Subcutaneous adipose tissue (tissue), 4 donors: Measurements from ENCODE around the gene SMG5. TPM values are rescaled to one million over a fixed set of nuclear protein-coding genes. Genes with fewer than 3 reads are reported as not detected.

ENCODE experiments used
- total RNA-seq, 4 donors: library from RNA; depleted of rRNA; stranded (reverse); fragments of >200 nt; gene quantifications; one replicate each; pipeline ENCODE4 v1.1.0, GENCODE V29; 2016
- TF ChIP-seq, protein P1 (sequence below): fragments of 450-650 bp; IDR thresholded peaks from one replicate; pipeline ENCODE4 v1.5.1; 2016; ENCODE audit warnings: low read depth, mild to moderate bottlenecking, control low read depth, antibody characterized with exemption, moderate library complexity

Gene SMG5
- total RNA-seq, 4 donors from 2014 or later = 26.6 to 48.6 (median 37.3) TPM

DNA sequence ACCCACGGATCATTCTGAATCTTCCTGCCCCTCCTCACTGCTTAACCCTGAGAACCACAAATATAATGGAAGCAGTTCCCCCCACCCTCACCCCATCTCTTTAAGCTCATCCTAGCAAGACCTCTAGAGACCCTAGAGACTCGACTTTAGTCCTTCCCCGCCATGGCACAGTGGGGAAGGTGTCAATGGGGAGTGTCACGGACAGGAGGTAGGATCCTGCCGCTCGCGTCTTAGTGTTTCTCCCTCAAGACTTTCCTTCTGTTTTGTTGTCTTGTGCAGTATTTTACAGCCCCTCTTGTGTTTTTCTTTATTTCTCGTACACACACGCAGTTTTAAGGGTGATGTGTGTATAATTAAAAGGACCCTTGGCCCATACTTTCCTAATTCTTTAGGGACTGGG is 70.5 kb downstream of the SMG5 start:
- TF ChIP-seq, protein P1, sequence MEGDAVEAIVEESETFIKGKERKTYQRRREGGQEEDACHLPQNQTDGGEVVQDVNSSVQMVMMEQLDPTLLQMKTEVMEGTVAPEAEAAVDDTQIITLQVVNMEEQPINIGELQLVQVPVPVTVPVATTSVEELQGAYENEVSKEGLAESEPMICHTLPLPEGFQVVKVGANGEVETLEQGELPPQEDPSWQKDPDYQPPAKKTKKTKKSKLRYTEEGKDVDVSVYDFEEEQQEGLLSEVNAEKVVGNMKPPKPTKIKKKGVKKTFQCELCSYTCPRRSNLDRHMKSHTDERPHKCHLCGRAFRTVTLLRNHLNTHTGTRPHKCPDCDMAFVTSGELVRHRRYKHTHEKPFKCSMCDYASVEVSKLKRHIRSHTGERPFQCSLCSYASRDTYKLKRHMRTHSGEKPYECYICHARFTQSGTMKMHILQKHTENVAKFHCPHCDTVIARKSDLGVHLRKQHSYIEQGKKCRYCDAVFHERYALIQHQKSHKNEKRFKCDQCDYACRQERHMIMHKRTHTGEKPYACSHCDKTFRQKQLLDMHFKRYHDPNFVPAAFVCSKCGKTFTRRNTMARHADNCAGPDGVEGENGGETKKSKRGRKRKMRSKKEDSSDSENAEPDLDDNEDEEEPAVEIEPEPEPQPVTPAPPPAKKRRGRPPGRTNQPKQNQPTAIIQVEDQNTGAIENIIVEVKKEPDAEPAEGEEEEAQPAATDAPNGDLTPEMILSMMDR = no peak

DNA sequence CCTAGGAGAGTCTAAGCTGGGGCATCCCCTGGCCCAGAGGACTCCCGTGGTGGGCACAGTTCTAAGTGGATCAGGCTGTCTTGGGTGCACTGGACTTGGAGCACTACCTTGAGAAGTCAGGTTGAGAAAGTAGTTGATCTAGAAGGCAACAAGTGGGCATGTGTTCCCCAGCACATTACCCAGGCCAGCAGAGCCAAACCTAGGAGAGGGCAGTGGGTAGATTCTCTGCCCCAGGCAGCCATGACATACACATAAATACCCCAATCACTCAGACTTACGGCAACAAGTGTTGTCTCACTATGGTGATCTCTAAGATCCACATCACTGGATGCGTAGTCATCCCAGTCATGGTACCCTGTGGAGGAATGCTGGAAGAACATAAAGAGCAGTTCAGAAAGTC is 71.4 kb downstream of the SMG5 start:
- TF ChIP-seq, protein P1 = no peak

DNA sequence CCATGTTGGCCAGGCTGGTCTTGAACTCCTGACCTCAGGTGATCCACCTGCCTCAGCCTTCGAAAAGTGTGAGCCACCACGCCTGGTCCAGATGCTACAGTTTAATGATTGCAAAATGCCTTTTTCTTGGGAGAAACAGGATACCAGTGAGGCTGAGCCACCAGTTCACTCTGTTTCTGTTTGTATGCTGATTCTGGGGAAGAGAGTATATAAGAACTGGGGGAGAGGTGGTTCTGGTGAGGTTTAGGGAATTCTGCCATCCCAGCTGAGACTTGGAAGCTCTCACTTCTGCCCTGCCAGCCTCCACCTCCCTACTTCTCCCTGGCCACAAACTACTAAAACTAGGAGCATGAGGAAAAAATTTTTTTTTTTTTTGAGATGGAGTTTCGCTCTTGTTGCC is 77.9 kb downstream of the SMG5 start:
- TF ChIP-seq, protein P1 = no peak

DNA sequence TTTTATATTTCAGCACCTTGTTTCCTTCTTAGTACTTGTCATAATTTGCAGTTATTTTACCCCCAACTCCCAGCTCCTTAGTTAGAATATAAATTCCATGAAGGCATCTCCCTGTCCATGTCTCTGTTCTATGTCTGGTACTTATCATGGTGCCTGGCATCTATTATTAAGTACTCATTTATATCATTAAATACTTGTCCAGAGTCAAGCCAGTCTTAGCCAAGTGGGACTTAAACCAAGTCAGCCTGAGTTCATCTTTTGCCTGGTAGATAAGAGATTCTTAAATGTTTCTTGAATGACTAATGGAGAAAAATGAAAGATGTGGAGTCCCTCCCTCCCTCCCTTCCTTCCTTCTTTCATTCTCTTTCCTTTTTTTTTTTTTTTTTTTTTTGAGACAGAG is 79.3 kb downstream of the SMG5 start:
- TF ChIP-seq, protein P1 = no peak

DNA sequence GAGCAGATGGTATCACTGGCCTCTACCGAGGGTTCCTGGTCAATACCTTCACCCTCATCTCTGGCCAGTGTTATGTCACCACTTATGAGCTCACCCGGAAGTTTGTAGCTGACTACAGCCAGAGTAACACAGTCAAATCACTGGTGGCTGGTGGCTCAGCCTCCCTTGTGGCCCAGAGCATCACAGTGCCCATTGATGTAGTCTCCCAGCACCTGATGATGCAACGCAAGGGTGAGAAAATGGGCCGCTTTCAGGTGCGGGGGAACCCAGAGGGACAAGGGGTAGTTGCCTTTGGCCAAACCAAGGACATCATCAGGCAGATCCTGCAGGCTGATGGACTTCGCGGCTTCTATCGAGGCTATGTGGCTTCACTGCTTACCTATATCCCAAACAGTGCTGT is 82.6 kb downstream of the SMG5 start:
- TF ChIP-seq, protein P1 = no peak

Other genes starting within 250 kb of the SMG5 start
- gene UBQLN4, start 229.0 kb downstream of the SMG5 start, total RNA-seq = 10 to 100 TPM; 15.1 to 16.5 (median 16.2) TPM
- gene LAMTOR2, start 228.0 kb downstream of the SMG5 start, total RNA-seq = 10 to 100 TPM; 51.7 to 80.1 (median 66.9) TPM
- not detected for gene RAB25, start 221.7 kb downstream of the SMG5 start, total RNA-seq
- under 1 TPM; 0.17 to 0.57 (median 0.27) TPM for gene MEX3A, start 200.4 kb downstream of the SMG5 start, total RNA-seq
- 100 to 1,000 TPM; 210 to 349 (median 281) TPM for gene LMNA, start 168.1 kb downstream of the SMG5 start, total RNA-seq
- 1 to 10 TPM; 2.6 to 3.4 (median 3.0) TPM for gene SEMA4A, start 129.2 kb downstream of the SMG5 start, total RNA-seq
- 10 to 100 TPM in 3 of 4 donors, 1 to 10 TPM in 1; 7.9 to 22.3 (median 13.1) TPM for gene SLC25A44, start 88.7 kb downstream of the SMG5 start, total RNA-seq
- 10 to 100 TPM; 36.3 to 51.2 (median 41.0) TPM for gene PMF1, start 69.8 kb downstream of the SMG5 start, total RNA-seq
- under 1 TPM in 2 of 4 donors, not detected in 2; 0.68 to 0.94 TPM for gene BGLAP, start 40.6 kb downstream of the SMG5 start, total RNA-seq
- gene PAQR6, start 34.8 kb downstream of the SMG5 start, total RNA-seq = 1 to 10 TPM in 2 of 4 donors, under 1 TPM in 1, not detected in 1; 0.66 to 1.5 (median 1.0) TPM
- gene TMEM79, start 1.5 kb upstream of the SMG5 start, total RNA-seq = 1 to 10 TPM in 3 of 4 donors, not detected in 1; 1.0 to 2.3 (median 2.2) TPM
- gene GLMP, start 12.9 kb upstream of the SMG5 start, total RNA-seq = 10 to 100 TPM; 34.9 to 84.3 (median 48.3) TPM
- not detected for gene VHLL, start 16.5 kb upstream of the SMG5 start, total RNA-seq
- gene CCT3, start 55.5 kb upstream of the SMG5 start, total RNA-seq = 100 to 1,000 TPM; 125 to 195 (median 140) TPM
- gene TSACC, start 55.7 kb upstream of the SMG5 start, total RNA-seq = not detected
- not detected for gene RHBG, start 86.4 kb upstream of the SMG5 start, total RNA-seq
- gene MEF2D, start 217.9 kb upstream of the SMG5 start, total RNA-seq = 10 to 100 TPM; 18.9 to 46.5 (median 24.8) TPM